Endodermal cell (in vitro differentiated cells): Measurements from ENCODE around the gene ACP3. TPM values are rescaled to one million over a fixed set of nuclear protein-coding genes. Genes with fewer than 3 reads are reported as not detected.
A peak's percentile ranks its signal among the peaks of the same experiment; 100 is the strongest.

Experiments used
- DNase-seq: peaks from one replicate; pipeline ENCODE4 v3.0.0-alpha.2; 2017
- H3K27ac ChIP-seq: 2 replicates; pipeline ENCODE4 v1.5.1; 2013; ENCODE audit warnings: mild to moderate bottlenecking, low read depth, low read length, moderate library complexity
- H3K27me3 ChIP-seq: 2 replicates; pipeline ENCODE4 v1.6.1; 2013; ENCODE audit warnings: mild to moderate bottlenecking, low read length, moderate library complexity; ENCODE audit not compliant: insufficient read depth, control insufficient read depth, poor library complexity, severe bottlenecking
- H3K36me3 ChIP-seq: 2 replicates; pipeline ENCODE4 v1.7.0; 2013; ENCODE audit warnings: mild to moderate bottlenecking, low read length, moderate library complexity; ENCODE audit not compliant: control insufficient read depth, insufficient read depth
- H3K4me1 ChIP-seq: one replicate; pipeline ENCODE4 v1.7.0; 2013; ENCODE audit warnings: low read length; ENCODE audit not compliant: control insufficient read depth, insufficient read depth
- H3K4me3 ChIP-seq: 2 replicates; pipeline ENCODE4 v1.5.1; 2013; ENCODE audit warnings: mild to moderate bottlenecking, low read length, moderate library complexity
- H3K9ac ChIP-seq: 2 replicates; pipeline ENCODE4 v1.6.1; 2013; ENCODE audit warnings: mild to moderate bottlenecking, low read length, moderate library complexity; ENCODE audit not compliant: poor library complexity, severe bottlenecking; ENCODE audit errors: extremely low read depth
- H3K9me3 ChIP-seq: 2 replicates; pipeline ENCODE4 v1.6.1; 2013; ENCODE audit warnings: mild to moderate bottlenecking, low read length, moderate library complexity; ENCODE audit not compliant: control insufficient read depth
- H3K27ac Mint-ChIP-seq: 2 replicates; pipeline ENCODE4 v1.8.0; 2020; ENCODE audit warnings: mixed read lengths
- H3K27me3 Mint-ChIP-seq: 2 replicates; pipeline ENCODE4 v1.8.0; 2021; ENCODE audit warnings: mild to moderate bottlenecking, mixed read lengths; ENCODE audit not compliant: insufficient read depth
- H3K36me3 Mint-ChIP-seq: 2 replicates; pipeline ENCODE4 v1.8.0; 2020; ENCODE audit warnings: low read depth, mixed read lengths
- H3K4me1 Mint-ChIP-seq: 2 replicates; pipeline ENCODE4 v1.8.0; 2020; ENCODE audit warnings: mixed read lengths
- H3K4me3 Mint-ChIP-seq: 2 replicates; pipeline ENCODE4 v1.8.0; 2020; ENCODE audit warnings: mild to moderate bottlenecking, moderate library complexity, mixed read lengths
- H3K9me3 Mint-ChIP-seq: 2 replicates; pipeline ENCODE4 v1.8.0; 2020; ENCODE audit warnings: mild to moderate bottlenecking, mixed read lengths
- WGBS, 2 experiments: methylation state at CpG; one replicate each; pipeline versions ENCODE4 v1.1.5 to v1.1.7; 2013; ENCODE audit warnings: missing lambda C conversion rate in 2 of 2, mixed read lengths in 1 of 2; ENCODE audit not compliant: insufficient coverage in 1 of 2, insufficient read length in 1 of 2; 5-methylcytosine and 5-hydroxymethylcytosine counted together
- total RNA-seq, 2 donors: library from RNA; stranded (reverse); fragmentation: NEBNext Ultra II Directional in 1 of 2; extraction: Animal tissue kit (Norgen Biotek cat#: 25700) in 1 of 2; gene quantifications; 2 replicates in 1 of 2; 3 replicates in 1 of 2; pipeline ENCODE4 v1.2.1, GENCODE V29; 2021
- TF ChIP-seq, protein P1 (sequence below): fragments of 200-600 bp; sonication (generic); conservative IDR thresholded peaks from 2 replicates; pipeline ENCODE4 v1.5.0; 2021; ENCODE audit warnings: antibody characterized with exemption, mild to moderate bottlenecking

The ACP3 gene
- total RNA-seq, 2 donors from 2014 or later: 17.0 to 24.6 TPM

DNA sequence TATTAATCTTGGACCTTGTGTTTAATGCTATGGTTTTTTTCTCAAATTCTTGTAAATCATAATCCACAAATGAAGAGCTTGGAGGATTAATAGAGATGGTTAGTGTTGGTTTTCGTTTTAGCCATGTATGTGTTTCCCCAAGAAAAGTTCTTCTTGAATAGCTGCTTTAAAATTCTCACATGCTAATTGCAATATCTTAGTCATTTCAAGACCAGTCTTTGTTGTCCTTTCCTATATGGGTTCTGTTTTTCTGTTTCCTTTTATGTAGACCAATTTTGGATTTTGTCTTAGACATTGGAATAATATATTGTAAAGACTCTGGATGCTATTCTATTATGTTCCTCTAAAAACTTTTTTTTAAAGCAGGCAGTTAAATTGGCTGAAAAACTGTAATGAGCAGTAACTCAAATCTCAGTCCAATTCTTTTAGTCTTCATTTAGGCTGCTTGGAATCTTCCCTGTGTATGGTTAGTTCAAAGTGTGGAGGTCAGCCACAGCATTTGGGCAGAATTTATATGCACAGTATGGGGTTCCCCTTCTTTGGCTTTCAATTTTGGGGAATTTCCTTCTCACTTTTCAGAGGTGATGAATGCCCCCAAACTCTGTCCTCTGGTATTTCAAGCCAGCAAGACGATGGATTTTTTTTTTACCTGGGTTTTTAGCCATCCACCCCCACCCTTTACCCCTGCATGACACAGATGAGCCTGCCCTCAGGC, 61.0 kb downstream of the ACP3 start:
- Mint-ChIP-seq H3K36me3 (peaks cover 7% of the 10 kb centered on the region), H3K27me3 (no peaks in the 10 kb centered on the region), H3K9me3 (peaks cover 26% of the 10 kb centered on the region), H3K27ac (no peak overlapping the region), H3K4me3 (peak overlapping the region; percentile 86), H3K4me1 (peaks cover 3% of the 10 kb centered on the region)
- TF ChIP-seq, protein P1, sequence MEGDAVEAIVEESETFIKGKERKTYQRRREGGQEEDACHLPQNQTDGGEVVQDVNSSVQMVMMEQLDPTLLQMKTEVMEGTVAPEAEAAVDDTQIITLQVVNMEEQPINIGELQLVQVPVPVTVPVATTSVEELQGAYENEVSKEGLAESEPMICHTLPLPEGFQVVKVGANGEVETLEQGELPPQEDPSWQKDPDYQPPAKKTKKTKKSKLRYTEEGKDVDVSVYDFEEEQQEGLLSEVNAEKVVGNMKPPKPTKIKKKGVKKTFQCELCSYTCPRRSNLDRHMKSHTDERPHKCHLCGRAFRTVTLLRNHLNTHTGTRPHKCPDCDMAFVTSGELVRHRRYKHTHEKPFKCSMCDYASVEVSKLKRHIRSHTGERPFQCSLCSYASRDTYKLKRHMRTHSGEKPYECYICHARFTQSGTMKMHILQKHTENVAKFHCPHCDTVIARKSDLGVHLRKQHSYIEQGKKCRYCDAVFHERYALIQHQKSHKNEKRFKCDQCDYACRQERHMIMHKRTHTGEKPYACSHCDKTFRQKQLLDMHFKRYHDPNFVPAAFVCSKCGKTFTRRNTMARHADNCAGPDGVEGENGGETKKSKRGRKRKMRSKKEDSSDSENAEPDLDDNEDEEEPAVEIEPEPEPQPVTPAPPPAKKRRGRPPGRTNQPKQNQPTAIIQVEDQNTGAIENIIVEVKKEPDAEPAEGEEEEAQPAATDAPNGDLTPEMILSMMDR: no peak
- no peaks in the 10 kb centered on the region for H3K27me3 ChIP-seq
- H3K4me1 ChIP-seq: no peaks in the 10 kb centered on the region
- WGBS, 2 experiments: 80 to 92% methylated on average over 1 of the region's 2 CpGs
- no peak for DNase-seq
- no peaks in the 10 kb centered on the region for H3K36me3 ChIP-seq
- peak overlapping the region; percentile 78 for H3K4me3 ChIP-seq
- H3K27ac ChIP-seq: no peak overlapping the region
- H3K9me3 ChIP-seq: peaks cover 12% of the 10 kb centered on the region
- no peak overlapping the region for H3K9ac ChIP-seq

DNA sequence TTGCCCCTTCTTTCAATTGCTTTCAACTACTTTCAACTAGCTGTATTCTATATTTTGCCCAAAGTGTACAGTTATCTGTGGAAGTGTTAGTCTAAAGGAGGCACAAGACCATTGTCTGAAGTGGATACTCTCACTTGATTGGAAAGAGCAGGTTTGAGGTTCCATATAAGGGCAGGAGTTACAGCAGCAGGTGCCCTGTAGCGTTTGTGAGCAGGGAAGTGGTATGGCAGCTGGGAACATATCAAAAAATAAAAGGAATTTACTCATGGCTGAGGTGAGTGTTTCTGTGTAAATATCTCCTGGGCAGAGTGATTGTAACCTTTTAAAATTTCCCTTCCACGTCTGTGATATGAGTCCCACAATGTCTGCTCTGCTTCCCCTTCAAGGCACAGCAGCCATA, 61.6 kb downstream of the ACP3 start:
- WGBS, 2 experiments: 90% methylated on average over 2 of the region's 2 CpGs; no CpG with 5 or more reads in 1 of the 2 experiments
- no peaks in the 10 kb centered on the region for H3K36me3 ChIP-seq
- no peak overlapping the region for H3K4me3 Mint-ChIP-seq

DNA sequence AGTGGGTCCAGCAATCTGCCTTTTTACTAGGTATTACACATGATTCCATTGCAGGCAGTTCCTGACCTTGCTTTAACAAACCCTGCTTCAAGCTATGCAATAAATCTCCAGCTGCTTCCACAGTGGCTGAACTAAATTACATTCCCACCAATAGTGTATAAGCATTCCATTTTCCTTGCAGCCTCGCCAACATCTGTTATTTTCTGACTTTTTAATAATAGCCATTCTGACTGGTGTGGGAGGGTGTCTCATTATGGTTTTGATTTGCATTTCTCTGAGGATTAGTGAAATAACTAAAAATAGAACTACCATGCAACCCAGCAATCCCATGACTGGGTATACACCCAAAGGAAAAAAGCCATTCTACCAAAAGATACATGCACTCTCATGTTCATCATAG, 63.7 kb downstream of the ACP3 start:
- H3K36me3 ChIP-seq: no peaks in the 10 kb centered on the region
- Mint-ChIP-seq H3K4me1 (peaks cover 3% of the 10 kb centered on the region), H3K27me3 (no peaks in the 10 kb centered on the region), H3K27ac (no peak overlapping the region), H3K4me3 (no peak overlapping the region), H3K36me3 (peaks cover 7% of the 10 kb centered on the region), H3K9me3 (peaks cover 27% of the 10 kb centered on the region)
- DNase-seq: no peak
- no peak overlapping the region for H3K4me3 ChIP-seq
- H3K4me1 ChIP-seq: no peaks in the 10 kb centered on the region
- H3K9me3 ChIP-seq: peaks cover 12% of the 10 kb centered on the region
- no CpG with 5 or more reads among the region's 1 CpG for WGBS, 2 experiments
- no peak overlapping the region for H3K27ac ChIP-seq
- no peaks in the 10 kb centered on the region for H3K27me3 ChIP-seq
- TF ChIP-seq, protein P1: no peak
- no peak overlapping the region for H3K9ac ChIP-seq

More for the DNA sequence above, 61.6 kb downstream of the ACP3 start:
- H3K36me3 Mint-ChIP-seq: peaks cover 7% of the 10 kb centered on the region
- no peaks in the 10 kb centered on the region for H3K27me3 Mint-ChIP-seq
- no peak for DNase-seq
- Histone ChIP-seq H3K27me3 (no peaks in the 10 kb centered on the region), H3K4me3 (no peak overlapping the region), H3K4me1 (no peaks in the 10 kb centered on the region), H3K9me3 (peaks cover 12% of the 10 kb centered on the region), H3K9ac (no peak overlapping the region), H3K27ac (no peak overlapping the region)
- H3K9me3 Mint-ChIP-seq: peaks cover 27% of the 10 kb centered on the region
- peaks cover 3% of the 10 kb centered on the region for H3K4me1 Mint-ChIP-seq
- H3K27ac Mint-ChIP-seq: no peak overlapping the region
- TF ChIP-seq, protein P1: no peak
